ENCODE data around the gene ARSI.

The ARSI gene

DNA sequence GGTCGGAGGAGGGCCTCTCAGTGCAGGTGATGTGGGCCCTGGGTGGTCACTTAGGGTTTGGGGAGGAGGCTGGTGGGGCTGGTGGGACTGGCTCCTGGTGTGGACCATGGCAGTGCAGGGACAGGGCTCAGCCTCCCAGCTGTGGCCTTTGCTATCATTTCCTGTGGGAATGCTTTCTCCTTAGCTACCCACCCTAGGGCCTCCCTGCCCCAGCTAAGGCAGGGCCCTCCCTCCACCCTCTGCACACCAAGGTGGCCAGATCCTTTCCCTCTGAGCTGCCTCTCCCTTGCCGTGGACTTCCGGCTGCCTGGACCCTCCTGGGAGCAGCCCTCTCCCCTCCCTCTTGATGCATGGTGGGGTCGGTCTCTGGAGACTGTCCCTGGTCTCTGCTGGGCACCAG is 22.7 kb upstream of the ARSI start:
- no peak for DNase-seq

- no peak for DNase-seq
Observed at GRCh38 chr5:150323819-150324218, 21.1 kb upstream of the ARSI start.

DNA sequence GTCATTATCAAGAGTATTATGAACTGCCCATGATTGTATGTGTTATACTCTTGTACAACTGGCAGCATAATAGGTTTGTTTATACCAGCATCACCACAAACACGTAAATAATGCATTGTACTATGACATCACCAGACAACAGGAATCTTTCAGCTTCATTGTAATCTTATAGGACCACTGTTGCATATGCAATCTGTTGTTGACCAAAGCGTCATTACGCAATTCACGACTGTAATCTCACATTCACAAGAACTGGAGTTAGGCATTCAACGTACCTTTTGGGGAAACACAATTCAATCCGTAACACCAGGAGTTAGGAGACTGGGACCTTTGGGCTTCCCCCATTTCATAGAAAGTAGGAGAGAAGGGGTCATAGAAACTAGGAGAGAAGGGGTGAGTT is 20.4 kb upstream of the ARSI start:
- DNase-seq: no peak

DNA sequence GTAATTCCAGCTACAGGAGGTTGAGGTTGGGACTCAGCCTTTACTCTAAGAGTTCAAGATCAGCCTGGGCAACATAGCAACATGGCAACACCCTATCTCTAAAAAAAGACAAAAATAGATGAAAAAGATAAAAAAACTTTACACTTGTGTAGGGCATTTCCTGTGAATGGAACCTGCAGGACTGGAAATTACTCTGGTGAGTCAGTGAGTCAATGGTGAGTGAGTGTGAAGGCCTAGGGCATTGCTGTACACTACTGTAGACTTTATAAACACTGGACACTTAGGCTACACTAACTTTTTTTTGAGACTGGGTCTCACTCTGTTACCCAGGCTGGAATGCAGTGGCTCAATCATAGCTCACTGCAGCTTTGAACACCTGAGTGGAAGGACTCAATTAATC is 19.5 kb upstream of the ARSI start:
- no peak for DNase-seq

DNA sequence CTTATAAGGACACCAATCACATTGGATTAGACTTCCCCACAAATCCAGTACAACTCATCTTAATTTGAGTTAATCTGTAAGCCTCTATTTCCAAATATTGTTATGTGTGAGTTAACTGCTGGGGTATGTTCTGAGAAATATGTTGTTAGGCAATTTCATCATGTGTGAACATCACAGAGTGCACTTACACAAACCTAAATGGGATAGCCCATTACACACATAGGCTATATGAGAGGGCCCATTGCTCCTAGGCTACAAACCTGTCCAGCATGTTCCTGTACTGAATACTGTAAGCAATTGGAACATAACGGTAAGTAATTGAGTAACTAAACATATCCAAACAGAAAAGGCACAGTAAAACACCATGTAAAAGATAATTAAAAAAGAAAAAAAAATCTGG is 19.1 kb upstream of the ARSI start:
- DNase-seq: no peak

DNA sequence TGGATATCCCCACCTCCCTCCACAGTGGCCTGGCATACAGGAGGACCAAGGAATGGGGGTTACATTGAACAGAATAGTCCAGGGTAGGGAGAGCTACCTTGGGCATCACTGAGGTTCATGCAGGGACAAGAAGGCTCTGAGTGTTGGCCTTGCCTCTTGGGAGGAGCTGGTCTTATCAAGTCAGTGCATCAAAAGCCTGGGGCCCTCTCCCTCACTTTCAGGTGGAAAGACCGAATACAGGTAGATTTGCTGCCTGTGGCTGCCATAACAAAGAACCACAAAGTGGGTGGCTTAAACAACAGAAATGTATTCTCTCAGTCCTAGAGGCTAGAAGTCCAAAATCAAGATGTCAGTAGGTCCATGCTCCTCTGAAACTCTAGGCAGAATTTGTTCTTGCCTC is 18.5 kb upstream of the ARSI start:
- no peak for DNase-seq

- DNase-seq: no peak
Observed at GRCh38 chr5:150320044-150320613, 17.4 kb upstream of the ARSI start.

- no peak for DNase-seq
Observed at GRCh38 chr5:150319484-150319790, 16.7 kb upstream of the ARSI start.

GRCh38 chr5:150318613-150319483 is 16.1 kb upstream of the ARSI start:
- DNase-seq: no peak

DNA sequence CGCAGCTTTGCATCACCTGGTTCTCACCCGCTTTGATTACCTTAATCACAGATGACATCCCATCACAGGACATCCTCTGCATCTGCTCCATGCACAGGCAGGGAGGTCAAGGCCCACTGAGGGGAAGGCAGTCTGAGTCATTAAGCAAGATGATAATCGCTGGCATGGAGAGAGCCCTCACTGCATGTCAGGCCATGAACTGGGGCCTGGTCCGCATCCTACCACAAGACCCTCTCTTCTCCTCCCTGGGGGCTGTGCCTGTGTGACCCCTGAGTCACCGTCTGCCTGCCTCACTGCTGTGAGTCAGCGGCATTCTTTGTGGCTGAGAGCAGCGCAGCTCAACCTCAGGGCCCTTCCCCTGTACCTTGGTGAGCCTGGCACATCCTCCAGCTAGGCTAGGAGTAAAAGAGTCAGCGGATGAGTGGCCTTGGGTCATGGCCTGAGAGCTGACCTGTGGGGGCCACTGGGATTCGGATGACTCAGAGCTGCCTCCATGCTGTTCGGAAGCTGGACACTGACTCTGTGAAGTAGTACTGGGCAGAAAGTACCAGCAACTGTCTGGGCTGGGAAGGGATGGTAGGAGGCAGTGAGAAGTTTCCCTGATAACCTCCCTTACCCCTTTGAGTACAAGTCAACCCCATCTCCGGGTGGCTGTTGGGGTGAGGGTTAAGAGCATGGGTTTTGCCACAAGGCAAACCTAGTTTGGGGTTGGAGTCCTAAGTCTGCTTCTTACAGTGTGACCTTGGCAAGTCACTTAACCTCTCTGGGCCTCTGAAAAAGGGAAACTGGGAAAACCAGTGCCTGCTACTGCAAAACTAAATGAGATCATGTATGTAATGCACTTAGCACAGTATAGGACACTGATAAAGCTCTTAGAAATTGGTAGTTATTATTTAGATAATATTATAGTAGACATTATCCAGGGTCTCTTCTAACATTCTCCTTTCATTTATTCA is 14.6 kb upstream of the ARSI start:
- DNase-seq: no peak

GRCh38 chr5:150316320-150316719 is 13.6 kb upstream of the ARSI start:
- DNase-seq: no peak

DNA sequence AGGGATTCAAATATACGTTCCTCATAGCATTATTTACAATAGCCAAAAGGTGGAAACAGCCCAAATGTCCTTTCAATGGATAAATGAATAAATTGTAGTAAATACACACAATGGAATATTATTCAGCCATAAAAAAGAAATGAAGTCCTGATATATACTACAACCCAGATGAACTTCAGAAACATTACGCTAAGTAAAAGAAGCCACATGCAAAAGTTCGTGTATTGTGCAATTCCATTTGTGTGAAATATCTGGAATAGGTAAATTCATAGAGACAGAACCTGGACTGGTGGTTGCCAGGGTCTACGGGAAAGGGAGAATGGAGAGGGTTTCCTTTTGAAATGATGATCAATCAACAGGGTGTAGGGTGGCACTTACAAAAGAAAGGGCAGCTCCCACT is 12.5 kb upstream of the ARSI start:
- no peak for DNase-seq

- no peak for DNase-seq
Observed at GRCh38 chr5:150313921-150314716, 11.4 kb upstream of the ARSI start.

DNA sequence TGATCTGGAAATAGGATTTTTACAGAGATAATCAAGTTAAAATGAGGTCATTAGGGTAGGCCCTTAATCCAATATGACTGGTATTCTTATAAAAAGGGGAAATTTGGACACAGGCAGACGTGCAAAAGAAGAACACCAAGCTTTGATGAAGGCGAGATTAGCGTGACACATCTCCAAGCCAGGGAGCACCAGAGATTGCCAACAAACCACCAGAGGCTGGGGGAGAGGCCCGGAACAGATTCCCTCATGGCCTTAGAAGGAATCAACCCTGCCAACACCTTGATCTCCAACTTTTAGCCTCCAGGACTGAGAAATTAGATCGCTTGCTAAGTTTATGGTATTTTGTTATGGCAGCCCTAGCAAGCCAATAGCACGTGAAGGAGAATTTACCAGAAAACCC is 10.8 kb upstream of the ARSI start:
- DNase-seq: no peak

DNA sequence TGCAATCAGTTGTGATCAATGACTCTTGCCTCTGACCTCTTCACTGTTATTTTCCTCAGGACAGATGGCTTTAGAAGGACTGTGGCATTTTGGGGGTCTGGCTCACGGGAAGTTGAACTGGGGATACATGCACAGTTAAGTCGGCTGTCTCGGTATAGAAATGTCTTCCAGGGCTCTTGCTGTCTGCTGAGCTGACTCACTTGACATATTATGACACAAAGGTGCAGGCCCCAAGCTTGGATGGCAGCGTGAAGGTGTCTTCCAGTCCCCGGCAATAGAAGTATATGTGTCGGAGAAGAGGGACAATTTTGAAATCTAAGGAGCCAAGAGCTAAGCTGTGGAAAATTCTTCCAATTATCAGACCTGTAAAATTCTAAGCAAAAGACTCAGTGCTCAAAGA is 9.8 kb upstream of the ARSI start:
- DNase-seq: no peak

GRCh38 chr5:150311015-150311692 is 8.4 kb upstream of the ARSI start:
- no peak for DNase-seq

- no peak for DNase-seq
Observed at GRCh38 chr5:150310246-150310645, 7.5 kb upstream of the ARSI start.

- no peak for DNase-seq
Observed at GRCh38 chr5:150309886-150310239, 7.2 kb upstream of the ARSI start.

- no peak for DNase-seq
Observed at GRCh38 chr5:150309101-150309885, 6.6 kb upstream of the ARSI start.

DNA sequence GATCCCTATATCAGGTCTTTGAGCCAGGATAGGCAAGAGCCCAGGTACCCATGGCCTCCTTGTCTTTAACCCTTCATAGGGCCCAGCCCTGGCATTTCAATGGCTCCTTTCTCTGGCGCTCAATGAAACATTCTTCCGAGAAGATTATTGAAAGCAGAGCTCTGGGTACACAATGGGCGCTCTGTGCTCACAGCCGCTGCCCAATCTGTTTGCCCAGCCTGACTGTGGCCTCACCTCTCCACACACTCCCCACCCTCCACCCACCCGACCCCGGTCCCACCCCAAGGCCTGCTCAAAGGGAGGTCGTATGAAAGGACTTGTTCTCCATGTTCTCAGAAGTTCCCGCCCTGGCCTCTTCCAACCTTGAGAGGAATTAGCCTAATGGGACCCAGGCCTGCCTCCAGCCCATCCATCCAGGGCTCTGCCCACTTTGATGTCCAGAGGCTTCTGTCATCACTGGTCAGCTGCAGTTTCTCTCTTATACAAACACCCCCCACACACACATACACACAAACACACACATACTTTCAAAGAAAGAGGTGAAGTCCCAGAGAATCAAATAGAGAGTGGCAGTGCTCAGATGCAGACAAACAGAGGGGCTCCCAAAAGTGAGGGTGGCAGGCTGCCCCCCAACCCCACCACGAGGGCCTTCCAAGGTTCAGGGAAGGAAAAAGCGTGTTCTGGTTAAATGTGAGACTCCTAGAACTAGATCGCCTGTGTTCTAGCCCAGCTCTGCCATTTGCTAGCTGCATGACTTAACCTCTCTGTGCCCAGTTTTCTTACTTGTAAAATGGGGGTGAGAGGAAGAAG is 5.1 kb upstream of the ARSI start:
- DNase-seq: no peak

GRCh38 chr5:150306775-150307174 is 4.1 kb upstream of the ARSI start:
- no peak for DNase-seq
